Colonic mucosa (tissue), 4 donors: ENCODE results near the gene UGT1A5. TPM values are rescaled to one million over a fixed set of nuclear protein-coding genes. Genes with fewer than 3 reads are reported as not detected.
"Not testable (repeated sequence)": the region's sequence is repeated elsewhere in the genome, so short reads cannot be mapped to it uniquely, and the experiment has no call there.

Experiments
- DNase-seq: peaks from one replicate; pipeline ENCODE4 v3.0.0-alpha.2; 2020
- H3K27ac ChIP-seq: fragments of 200-600 bp; one replicate; pipeline ENCODE4 v1.8.0; 2021
- H3K27me3 ChIP-seq: fragments of 200-600 bp; one replicate; pipeline ENCODE4 v1.8.0; 2021
- H3K36me3 ChIP-seq: fragments of 200-600 bp; one replicate; pipeline ENCODE4 v1.8.0; 2021
- H3K4me1 ChIP-seq: fragments of 200-600 bp; one replicate; pipeline ENCODE4 v1.8.0; 2021; ENCODE audit warnings: mild to moderate bottlenecking
- H3K4me3 ChIP-seq: fragments of 200-600 bp; one replicate; pipeline ENCODE4 v1.8.0; 2021
- H3K9ac ChIP-seq, 2 donors: one replicate each; pipeline ENCODE4 v1.7.0; 2013; ENCODE audit warnings: control low read depth in 2 of 2, low read depth in 2 of 2, low read length in 2 of 2
- H3K9me3 ChIP-seq: fragments of 200-600 bp; one replicate; pipeline ENCODE4 v1.8.0; 2021
- intact Hi-C: fragments of 100-400 bp; cut with DNase I; formaldehyde crosslinking; loops from one replicate; pipeline ENCODE4 v1.14.1; 2022
- total RNA-seq, 2 donors: library from RNA; stranded (reverse); fragmentation: NEBNext Ultra II Directional in 1 of 2; extraction: Animal tissue kit (Norgen Biotek cat#: 25700) in 1 of 2; gene quantifications; one replicate each; pipeline ENCODE4 v1.2.1, GENCODE V29; 2021
- TF ChIP-seq, protein P1 (sequence below): fragments of 200-600 bp; IDR thresholded peaks from one replicate; pipeline ENCODE4 v1.8.0; 2022; ENCODE audit warnings: antibody characterized with exemption, mild to moderate bottlenecking
- donor health status: healthy.
- donor health status: DM: no; HTN: no; CAD: no.
- donor health status: DM: no; HTN: no; CAD: no.

UGT1A5 gene
- total RNA-seq, 2 donors from 2014 or later: 1.1 to 2.4 TPM

DNA sequence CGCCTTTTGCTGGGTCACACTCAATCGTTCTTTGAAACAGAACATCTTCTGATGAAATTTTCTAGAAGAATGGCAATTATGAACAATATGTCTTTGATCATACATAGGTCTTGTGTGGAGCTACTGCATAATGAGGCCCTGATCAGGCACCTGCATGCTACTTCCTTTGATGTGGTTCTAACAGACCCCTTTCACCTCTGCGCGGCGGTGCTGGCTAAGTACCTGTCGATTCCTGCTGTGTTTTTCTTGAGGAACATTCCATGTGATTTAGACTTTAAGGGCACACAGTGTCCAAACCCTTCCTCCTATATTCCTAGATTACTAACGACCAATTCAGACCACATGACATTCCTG is 532 bp downstream of the UGT1A5 start:
- Histone ChIP-seq H3K4me1 (no peaks in the 10 kb centered on the region), H3K9me3 (no peaks in the 10 kb centered on the region), H3K4me3 (no peak overlapping the region), H3K27ac (no peak overlapping the region), H3K9ac (no peak overlapping the region), H3K27me3 (no peaks in the 10 kb centered on the region), H3K36me3 (no peaks in the 10 kb centered on the region)
- intact Hi-C loops: loop anchor here (10.0 kb wide), 2 partner anchors 248 to 428 kb away; no protein-coding TSS in a partner anchor
- no peak for DNase-seq
- TF ChIP-seq, protein P1, sequence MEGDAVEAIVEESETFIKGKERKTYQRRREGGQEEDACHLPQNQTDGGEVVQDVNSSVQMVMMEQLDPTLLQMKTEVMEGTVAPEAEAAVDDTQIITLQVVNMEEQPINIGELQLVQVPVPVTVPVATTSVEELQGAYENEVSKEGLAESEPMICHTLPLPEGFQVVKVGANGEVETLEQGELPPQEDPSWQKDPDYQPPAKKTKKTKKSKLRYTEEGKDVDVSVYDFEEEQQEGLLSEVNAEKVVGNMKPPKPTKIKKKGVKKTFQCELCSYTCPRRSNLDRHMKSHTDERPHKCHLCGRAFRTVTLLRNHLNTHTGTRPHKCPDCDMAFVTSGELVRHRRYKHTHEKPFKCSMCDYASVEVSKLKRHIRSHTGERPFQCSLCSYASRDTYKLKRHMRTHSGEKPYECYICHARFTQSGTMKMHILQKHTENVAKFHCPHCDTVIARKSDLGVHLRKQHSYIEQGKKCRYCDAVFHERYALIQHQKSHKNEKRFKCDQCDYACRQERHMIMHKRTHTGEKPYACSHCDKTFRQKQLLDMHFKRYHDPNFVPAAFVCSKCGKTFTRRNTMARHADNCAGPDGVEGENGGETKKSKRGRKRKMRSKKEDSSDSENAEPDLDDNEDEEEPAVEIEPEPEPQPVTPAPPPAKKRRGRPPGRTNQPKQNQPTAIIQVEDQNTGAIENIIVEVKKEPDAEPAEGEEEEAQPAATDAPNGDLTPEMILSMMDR: no peak

DNA sequence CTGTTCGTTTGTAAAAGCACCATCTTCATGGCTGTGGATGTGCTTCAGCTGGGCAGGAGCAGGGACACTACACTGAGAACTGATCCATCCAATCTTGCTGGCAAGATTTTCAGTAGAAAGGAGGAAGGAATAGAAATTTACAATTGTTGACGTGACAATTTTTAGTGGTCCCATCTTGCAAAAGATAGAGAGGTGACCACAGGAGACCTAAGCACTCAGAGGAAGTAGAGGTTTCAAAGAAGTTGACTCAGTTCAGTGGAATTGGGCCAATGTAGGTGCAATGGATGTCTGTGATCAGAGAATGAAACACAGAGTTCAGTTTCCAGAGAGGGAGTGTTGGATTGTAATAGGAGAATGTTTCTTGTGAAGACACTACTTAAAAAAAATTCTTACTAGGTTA is 1.4 kb downstream of the UGT1A5 start:
- Histone ChIP-seq H3K36me3 (no peaks in the 10 kb centered on the region), H3K9ac (no peak overlapping the region), H3K4me1 (no peaks in the 10 kb centered on the region), H3K9me3 (no peaks in the 10 kb centered on the region), H3K4me3 (no peak overlapping the region), H3K27ac (no peak overlapping the region), H3K27me3 (no peaks in the 10 kb centered on the region)
- TF ChIP-seq, protein P1: no peak
- intact Hi-C loops: loop anchor here (10.0 kb wide), 2 partner anchors 249 to 429 kb away; no protein-coding TSS in a partner anchor
- DNase-seq: no peak

DNA sequence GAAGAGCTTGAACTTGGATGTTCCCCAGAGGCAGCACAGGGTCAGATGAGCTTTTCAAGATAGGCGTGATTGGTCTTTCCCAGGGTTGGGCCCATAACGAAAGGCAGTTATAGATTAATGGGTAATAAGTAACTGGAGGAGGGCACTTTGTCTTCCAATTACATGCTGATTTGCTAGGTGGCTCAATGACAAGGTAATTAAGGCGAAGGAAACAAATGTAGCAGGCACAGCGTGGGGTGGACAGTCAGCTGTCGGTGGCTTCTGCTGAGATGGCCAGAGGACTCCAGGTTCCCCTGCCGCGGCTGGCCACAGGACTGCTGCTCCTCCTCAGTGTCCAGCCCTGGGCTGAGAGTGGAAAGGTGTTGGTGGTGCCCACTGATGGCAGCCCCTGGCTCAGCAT is 5.8 kb downstream of the UGT1A5 start, which contains the start of gene UGT1A4:
Gene UGT1A4, plus strand, starts transcription at position 185 of the 400 bp plus-strand sequence. Its CDS starts 85 bp downstream, at position 270.
- no peak for DNase-seq
- H3K9me3 ChIP-seq: no peaks in the 10 kb centered on the region
- no peak within 1 kb of the TSS for H3K4me3 ChIP-seq
- TF ChIP-seq, protein P1: no peak
- intact Hi-C loops: loop anchor here (10.0 kb wide), 2 partner anchors 254 to 434 kb away; no protein-coding TSS in a partner anchor
- H3K9ac ChIP-seq: no peak within 1 kb of the TSS
- no peak within 1 kb of the TSS for H3K27ac ChIP-seq
- no peaks in the 10 kb centered on the region for H3K27me3 ChIP-seq
- H3K36me3 ChIP-seq: no peaks in the 10 kb centered on the region
- no peaks in the 10 kb centered on the region for H3K4me1 ChIP-seq

DNA sequence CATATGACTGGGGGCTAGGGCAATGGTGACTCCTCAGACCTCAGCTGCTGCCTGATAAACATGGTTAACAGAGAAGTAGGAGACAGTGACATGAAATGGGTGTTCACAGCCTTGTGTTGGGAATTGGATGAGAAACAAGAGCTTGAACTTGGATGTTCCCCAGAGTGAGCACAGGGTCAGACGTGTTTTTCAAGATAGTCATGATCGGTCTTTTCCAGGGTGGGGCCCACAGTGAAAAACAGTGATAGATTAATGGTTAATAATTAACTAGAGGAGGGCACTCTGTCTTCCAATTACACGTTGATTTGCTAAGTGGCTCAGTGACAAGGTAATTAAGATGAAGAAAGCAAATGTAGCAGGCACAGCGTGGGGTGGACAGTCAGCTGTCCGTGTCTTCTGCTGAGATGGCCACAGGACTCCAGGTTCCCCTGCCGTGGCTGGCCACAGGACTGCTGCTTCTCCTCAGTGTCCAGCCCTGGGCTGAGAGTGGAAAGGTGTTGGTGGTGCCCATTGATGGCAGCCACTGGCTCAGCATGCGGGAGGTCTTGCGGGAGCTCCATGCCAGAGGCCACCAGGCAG is 16.1 kb downstream of the UGT1A5 start, which contains the start of gene UGT1A3:
Gene UGT1A3, plus strand, starts transcription at position 320 of the 579 bp plus-strand sequence. Its CDS starts 85 bp downstream, at position 405.
- intact Hi-C loops: no loop called here
- H3K9me3 ChIP-seq: no peaks in the 10 kb centered on the region
- no peak within 1 kb of the TSS for H3K9ac ChIP-seq
- H3K27ac ChIP-seq: no peak within 1 kb of the TSS
- TF ChIP-seq, protein P1: no peak
- no peaks in the 10 kb centered on the region for H3K4me1 ChIP-seq
- DNase-seq: no peak
- H3K36me3 ChIP-seq: no peaks in the 10 kb centered on the region
- no peaks in the 10 kb centered on the region for H3K27me3 ChIP-seq
- no peak within 1 kb of the TSS for H3K4me3 ChIP-seq

DNA sequence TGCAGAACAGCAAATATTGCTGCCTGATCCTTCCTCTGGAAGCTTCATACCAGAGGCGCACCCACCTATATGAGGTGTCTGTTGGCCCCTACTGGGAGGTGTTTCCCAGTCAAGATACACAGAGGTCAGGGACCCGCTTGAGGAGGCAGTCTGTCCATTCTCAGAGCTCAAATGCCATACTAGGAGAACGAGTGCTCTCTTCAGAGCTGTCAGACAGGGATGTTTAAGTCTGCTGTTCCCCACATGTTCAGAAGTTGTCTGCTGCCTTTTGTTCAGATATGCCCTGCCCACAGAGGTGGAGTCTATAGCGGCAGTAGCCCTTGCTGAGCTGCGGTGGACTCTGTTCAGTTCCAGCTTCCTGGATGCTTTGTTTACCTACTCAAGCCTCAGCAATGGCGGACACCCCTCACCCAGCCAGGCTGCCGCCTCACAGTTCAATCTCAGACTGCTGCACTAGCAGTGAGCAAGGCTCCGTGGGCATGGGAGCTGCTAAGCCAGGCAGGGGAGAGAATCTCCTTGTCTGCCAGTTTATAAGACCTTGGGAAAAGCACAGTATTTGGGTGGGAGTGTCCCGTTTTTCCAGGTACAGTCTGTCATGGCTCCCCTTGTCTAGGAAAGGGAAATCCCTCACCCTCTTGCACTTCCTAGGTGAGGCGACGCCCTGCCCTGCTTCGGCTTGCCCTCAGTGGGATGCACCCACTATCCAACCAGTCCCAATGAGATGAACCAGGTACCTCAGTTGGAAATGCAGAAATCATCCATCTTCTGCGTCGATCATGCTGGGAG is 24.4 kb downstream of the UGT1A5 start:
- H3K27ac ChIP-seq, H3K27me3 ChIP-seq, H3K4me1 ChIP-seq, H3K4me3 ChIP-seq, H3K9me3 ChIP-seq, intact Hi-C loops, H3K36me3 ChIP-seq, H3K9ac ChIP-seq: not testable (repeated sequence)
- DNase-seq: peak; percentile 47

DNA sequence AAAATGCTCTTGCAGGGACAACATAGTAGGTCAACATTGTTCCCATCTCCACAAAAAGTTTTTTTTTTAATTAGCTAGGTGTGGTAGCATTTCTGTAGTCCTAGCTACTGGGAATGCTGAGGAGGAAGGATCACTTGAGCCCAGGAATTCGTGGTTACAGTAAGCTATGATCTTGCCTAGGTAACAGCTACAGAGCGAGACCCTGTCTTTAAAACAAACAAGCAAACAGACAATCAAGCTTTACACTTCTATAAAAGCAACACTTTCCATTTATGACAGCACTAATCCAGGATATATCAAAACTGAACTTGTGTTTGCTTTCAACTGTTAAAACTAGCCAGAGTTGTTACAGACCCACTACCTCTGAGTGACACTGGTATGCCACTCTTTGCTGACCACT is 28.2 kb downstream of the UGT1A5 start:
- no peak overlapping the region for H3K9ac ChIP-seq
- H3K36me3 ChIP-seq: no peaks in the 10 kb centered on the region
- H3K4me1 ChIP-seq: no peaks in the 10 kb centered on the region
- no peaks in the 10 kb centered on the region for H3K9me3 ChIP-seq
- no peaks in the 10 kb centered on the region for H3K27me3 ChIP-seq
- intact Hi-C loops: no loop called here
- H3K4me3 ChIP-seq: no peak overlapping the region
- TF ChIP-seq, protein P1: no peak
- H3K27ac ChIP-seq: no peak overlapping the region
- no peak for DNase-seq
